Heart left ventricle (tissue), 13 donors: ENCODE measurements around the gene HDAC4.

Experiments
- CTCF ChIP-seq, 12 donors: fragments of 200-600 bp; sonication (generic) in 4 of 12; IDR thresholded peaks; one replicate each; pipeline versions ENCODE4 v1.5.0 to v1.8.0; 2018 to 2022; ENCODE audit warnings: antibody characterized with exemption in 12 of 12, mild to moderate bottlenecking in 5 of 12
- POLR2A ChIP-seq, 2 donors: fragments of 450-650 bp; IDR thresholded peaks; one replicate each; pipeline ENCODE4 v1.6.1; 2017; ENCODE audit warnings: antibody characterized with exemption in 2 of 2, mild to moderate bottlenecking in 2 of 2, moderate library complexity in 2 of 2
- donor health status: ischemic (EF 13 %, LVEDD 7.1; RV severe dilation, severe dysfunction).
- donor health status: DM: no; HTN: yes; CAD: no.
- donor health status: DM: no; HTN: no; CAD: no.
- donor health status: ischemic (EF 25% LVEDD 6.9; RV normal size, moderate dysfunction).
- donor health status: ischemic (EF 25% LVEDD 5.7; RV mildly dilated, moderate dysfunction).
- donor health status: ischemic (EF 35%, LVEDD 5.7; RV mildly dilated, moderate dysfunction).
- donor health status: nonischemic (EF 11% LVEDD 7.7; RV severe dilation, severe dysfunction).
- donor health status: DM: yes; HTN: yes; CAD: no.
- donor health status: PGD.
- donor health status: ischemic (EF 29% LVEDD 5.4; RV normal size, mild dysfunction).
- donor health status: nonischemic (EF 23%, LVEDD 6.1; RV moderate dilation, normal function).

GRCh38 chr2:239000500-239001073 is 400.2 kb downstream of the HDAC4 start:
- TF ChIP-seq CTCF (IDR thresholded peaks at IDR 0.05), result no peak
- no peak for TF ChIP-seq POLR2A (IDR thresholded peaks at IDR 0.05)
